Calu3 (cell line): ENCODE data around the gene AK9. TPM values are rescaled to one million over a fixed set of nuclear protein-coding genes. Genes with fewer than 3 reads are reported as not detected.
"Not testable (repeated sequence)": the region's sequence is repeated elsewhere in the genome, so short reads cannot be mapped to it uniquely, and the experiment has no call there.

Experiments used
- BruUV-seq: library from RNA; stranded (reverse); fragments of 400-500 nt; replicated peaks from 2 replicates; lab custom pipeline; 2021; lab: Mats Ljungman, UMichigan
- CTCF ChIA-PET: fragments of 300-600 bp; sonication (Branson Sonifier 250); formaldehyde crosslinking; loops from one replicate; lab custom pipeline; 2022; ENCODE audit warnings: antibody characterized with exemption; lab: Charles Lee
- DNase-seq: peaks from one replicate; pipeline ENCODE4 v3.0.0; 2022
- H3K27ac Mint-ChIP-seq: one replicate; pipeline ENCODE4 v1.8.0; 2022; ENCODE audit warnings: mixed read lengths; ENCODE audit not compliant: unreplicated experiment
- H3K27me3 Mint-ChIP-seq: one replicate; pipeline ENCODE4 v1.8.0; 2022; ENCODE audit warnings: mixed read lengths; ENCODE audit not compliant: unreplicated experiment
- H3K36me3 Mint-ChIP-seq: one replicate; pipeline ENCODE4 v1.8.0; 2022; ENCODE audit warnings: mild to moderate bottlenecking, moderate library complexity, mixed read lengths; ENCODE audit not compliant: insufficient read depth, unreplicated experiment
- H3K4me1 Mint-ChIP-seq: one replicate; pipeline ENCODE4 v1.8.0; 2022; ENCODE audit warnings: mild to moderate bottlenecking, low read depth, mixed read lengths; ENCODE audit not compliant: unreplicated experiment
- H3K4me3 Mint-ChIP-seq: one replicate; pipeline ENCODE4 v1.8.0; 2022; ENCODE audit warnings: mild to moderate bottlenecking, low read depth, moderate library complexity, mixed read lengths; ENCODE audit not compliant: unreplicated experiment
- H3K9me3 Mint-ChIP-seq: one replicate; pipeline ENCODE4 v1.8.0; 2022; ENCODE audit warnings: low read depth, mixed read lengths; ENCODE audit not compliant: unreplicated experiment
- CTCF ChIP-seq: fragments of 200-600 bp; IDR thresholded peaks from one replicate; pipeline ENCODE4 v1.8.0; 2022; ENCODE audit warnings: antibody characterized with exemption; ENCODE audit not compliant: unreplicated experiment
- intact Hi-C: fragments of 100-400 bp; cut with micrococcal nuclease; formaldehyde crosslinking; loops from one replicate; pipeline ENCODE4 v1.10.0; 2022; ENCODE audit not compliant: unreplicated experiment
- total RNA-seq: library from RNA; stranded (reverse); gene quantifications from 2 replicates; pipeline ENCODE4 v1.2.3, GENCODE V29; 2022

The AK9 gene
- total RNA-seq, 1 experiment from 2014 or later: 7.6 TPM

DNA sequence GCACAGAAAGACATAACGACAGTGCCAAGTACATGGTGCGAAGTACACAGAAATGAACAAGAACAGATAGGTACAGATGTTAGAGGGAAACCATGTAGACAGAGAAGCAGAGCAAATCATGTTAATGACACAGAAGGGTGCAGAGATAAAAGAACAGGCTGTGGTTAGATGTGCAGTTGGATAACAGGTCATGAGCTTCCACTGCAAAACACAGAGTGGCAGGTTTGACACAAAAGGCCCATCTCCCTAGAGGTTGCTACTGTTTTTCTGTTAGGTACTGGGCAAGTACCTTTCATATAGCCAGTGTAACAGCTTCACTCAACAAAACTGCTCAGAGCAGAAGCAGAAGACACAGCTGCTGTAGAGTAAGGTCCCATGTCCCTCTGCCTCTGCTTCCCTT lies 84.6 kb downstream of the AK9 start:
- Mint-ChIP-seq H3K4me3 (no peak overlapping the region), H3K27me3 (peaks cover 11% of the 10 kb centered on the region), H3K36me3 (no peaks in the 10 kb centered on the region), H3K27ac (no peak overlapping the region), H3K4me1 (no peaks in the 10 kb centered on the region), H3K9me3 (peaks cover 6% of the 10 kb centered on the region)
- DNase-seq: no peak
- CTCF ChIA-PET: no interaction called here
- intact Hi-C loops: no loop called here
- no peak for TF ChIP-seq CTCF
- no TSS peak for BruUV-seq

GRCh38 chr6:109595998-109596397 lies 95.0 kb downstream of the AK9 start:
- DNase-seq: peak; percentile 27
- BruUV-seq: no TSS peak
- TF ChIP-seq CTCF: peak; percentile 45
- Mint-ChIP-seq H3K27me3 (peaks cover 7% of the 10 kb centered on the region), H3K36me3 (no peaks in the 10 kb centered on the region), H3K4me3 (no peak overlapping the region), H3K27ac (no peak overlapping the region), H3K9me3 (peaks cover 2% of the 10 kb centered on the region), H3K4me1 (no peaks in the 10 kb centered on the region)
- CTCF ChIA-PET: interaction anchor here (1.0 to 1.1 kb wide), 3 partner anchors 95 to 444 kb away, joined by 3 to 17 read pairs (median 3); partner anchors contain the start of genes AK9 and FIG4
- intact Hi-C loops: loop anchor here (5.0 kb wide), 2 partner anchors 96 to 456 kb away; partner anchors contain the start of genes AK9 and FIG4

DNA sequence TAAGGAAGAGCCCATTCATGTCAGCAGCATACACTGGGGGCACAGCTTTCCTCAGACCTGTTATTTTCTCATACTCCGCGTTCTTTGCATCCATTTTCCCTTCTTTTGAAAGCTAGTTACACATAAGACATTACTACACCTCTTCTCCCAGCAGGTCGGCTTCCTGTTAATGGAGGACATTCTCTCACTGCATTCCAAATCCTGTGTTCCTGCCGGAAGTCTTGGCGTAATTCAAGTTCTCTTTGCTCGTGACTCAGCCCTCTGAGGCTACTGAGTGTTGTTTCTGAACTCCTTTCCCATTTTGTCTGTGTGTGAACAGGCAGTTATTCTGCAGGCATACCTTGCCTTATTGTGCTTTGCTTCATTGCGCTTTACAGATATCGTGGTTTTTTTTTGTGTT lies 110.5 kb downstream of the AK9 start:
- Mint-ChIP-seq H3K4me3 (no peak overlapping the region), H3K9me3 (peaks cover 5% of the 10 kb centered on the region), H3K27ac (no peak overlapping the region), H3K27me3 (peaks cover 17% of the 10 kb centered on the region), H3K36me3 (no peaks in the 10 kb centered on the region), H3K4me1 (no peaks in the 10 kb centered on the region)
- intact Hi-C loops: no loop called here
- no peak for TF ChIP-seq CTCF
- no TSS peak for BruUV-seq
- CTCF ChIA-PET: no interaction called here
- no peak for DNase-seq

DNA sequence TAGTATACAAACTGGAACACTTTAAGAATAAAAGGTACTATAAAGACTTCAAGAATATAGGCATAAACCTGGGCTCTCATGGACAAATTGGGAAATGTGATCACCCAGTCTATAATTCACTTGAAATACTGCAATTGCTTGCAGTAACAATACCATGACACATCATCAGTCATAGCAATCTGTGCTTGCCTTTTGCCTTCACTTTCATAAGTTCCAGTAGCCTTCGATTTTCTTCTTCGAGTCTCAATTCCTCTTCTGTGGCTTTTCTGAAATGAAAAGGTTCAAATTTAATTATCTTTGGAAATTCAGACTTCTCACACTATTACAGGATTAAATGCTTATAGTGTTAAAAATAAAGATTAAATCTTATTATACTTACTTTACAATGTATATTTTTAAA lies 111.6 kb downstream of the AK9 start:
- CTCF ChIA-PET: no interaction called here
- intact Hi-C loops: no loop called here
- Mint-ChIP-seq H3K9me3 (peaks cover 5% of the 10 kb centered on the region), H3K36me3 (no peaks in the 10 kb centered on the region), H3K4me1 (no peaks in the 10 kb centered on the region), H3K4me3 (no peak overlapping the region), H3K27ac (no peak overlapping the region), H3K27me3 (peaks cover 21% of the 10 kb centered on the region)
- no peak for TF ChIP-seq CTCF
- DNase-seq: no peak
- BruUV-seq: no TSS peak

GRCh38 chr6:109569901-109570300 lies 121.1 kb downstream of the AK9 start:
- H3K9me3 Mint-ChIP-seq, intact Hi-C loops, BruUV-seq, H3K4me1 Mint-ChIP-seq, H3K4me3 Mint-ChIP-seq, H3K36me3 Mint-ChIP-seq, CTCF ChIA-PET, DNase-seq, H3K27me3 Mint-ChIP-seq, H3K27ac Mint-ChIP-seq: not testable (repeated sequence)
